WTC11 (cell line): ENCODE data around the gene IGFBP7. TPM values are rescaled to one million over a fixed set of nuclear protein-coding genes. Genes with fewer than 3 reads are reported as not detected.

Source experiments
- ATAC-seq: fragments of 200-7000 bp; cut with Tn5 transposase; 2 replicates; pipeline ENCODE4 v1.10.0; 2021; ENCODE audit warnings: mild to moderate bottlenecking, moderate library complexity
- CTCF ChIA-PET: fragments of 300-600 bp; sonication (Branson Sonifier 250); formaldehyde crosslinking; loops from one replicate; lab custom pipeline; 2021; ENCODE audit warnings: antibody characterized with exemption; lab: Charles Lee
- POLR2A ChIA-PET: fragments of 350-600 bp; sonication (Branson Sonifier 250); formaldehyde crosslinking; loops from one replicate; lab custom pipeline; 2021; ENCODE audit warnings: antibody characterized with exemption; lab: Charles Lee
- DNase-seq: peaks from one replicate; pipeline ENCODE4 v3.0.0; 2021; ENCODE audit warnings: low spot score
- H3K27ac Mint-ChIP-seq: 2 replicates; pipeline ENCODE4 v1.8.0; 2021; ENCODE audit warnings: mixed read lengths
- H3K27me3 Mint-ChIP-seq: 2 replicates; pipeline ENCODE4 v1.8.0; 2021; ENCODE audit warnings: low read depth, mild to moderate bottlenecking, moderate library complexity, mixed read lengths
- H3K36me3 Mint-ChIP-seq: 2 replicates; pipeline ENCODE4 v1.8.0; 2021; ENCODE audit warnings: mixed read lengths
- H3K4me1 Mint-ChIP-seq: 2 replicates; pipeline ENCODE4 v1.8.0; 2022; ENCODE audit warnings: mixed read lengths
- H3K4me3 Mint-ChIP-seq: 2 replicates; pipeline ENCODE4 v1.8.0; 2021; ENCODE audit warnings: mild to moderate bottlenecking, moderate library complexity, mixed read lengths
- H3K9me3 Mint-ChIP-seq: 2 replicates; pipeline ENCODE4 v1.8.0; 2021; ENCODE audit warnings: mixed read lengths
- CBFB ChIP-seq: sonication (generic); formaldehyde crosslinking; IDR thresholded peaks from 2 replicates; pipeline ENCODE4 v1.8.1; 2022; ENCODE audit warnings: mild to moderate bottlenecking, low read depth, missing genetic modification reagents
- CREB1 ChIP-seq: sonication (generic); formaldehyde crosslinking; IDR thresholded peaks from 2 replicates; pipeline ENCODE4 v1.8.0; 2023; ENCODE audit warnings: mild to moderate bottlenecking, missing genetic modification reagents
- ESRRA ChIP-seq: sonication (generic); formaldehyde crosslinking; IDR thresholded peaks from 2 replicates; pipeline ENCODE4 v1.8.1; 2022; ENCODE audit warnings: mild to moderate bottlenecking, missing genetic modification reagents, borderline replicate concordance
- GABPB1 ChIP-seq: sonication (generic); formaldehyde crosslinking; IDR thresholded peaks from 2 replicates; pipeline ENCODE4 v1.8.1; 2023; ENCODE audit warnings: mild to moderate bottlenecking, missing genetic modification reagents
- IRF2 ChIP-seq: sonication (generic); formaldehyde crosslinking; IDR thresholded peaks from 2 replicates; pipeline ENCODE4 v1.8.0; 2022; ENCODE audit warnings: low read depth, missing genetic modification reagents, borderline replicate concordance
- MLX ChIP-seq: sonication (generic); formaldehyde crosslinking; IDR thresholded peaks from 2 replicates; pipeline ENCODE4 v1.8.1; 2023; ENCODE audit warnings: mild to moderate bottlenecking, missing genetic modification reagents, moderate library complexity
- MXD4 ChIP-seq: fragments of 250-450 bp; sonication (Bioruptor Pico); IDR thresholded peaks from 2 replicates; pipeline ENCODE4 v1.8.0; 2021; ENCODE audit warnings: mild to moderate bottlenecking, moderate library complexity, borderline replicate concordance
- NFE2L1 ChIP-seq: sonication (generic); formaldehyde crosslinking; IDR thresholded peaks from 2 replicates; pipeline ENCODE4 v1.8.1; 2023; ENCODE audit warnings: missing genetic modification reagents
- PRDM15 ChIP-seq: sonication (generic); formaldehyde crosslinking; IDR thresholded peaks from 2 replicates; pipeline ENCODE4 v1.8.0; 2022; ENCODE audit warnings: missing genetic modification reagents
- SOX15 ChIP-seq: fragments of 250-450 bp; sonication (Bioruptor Pico); IDR thresholded peaks from 2 replicates; pipeline ENCODE4 v1.9.0; 2021; ENCODE audit warnings: mild to moderate bottlenecking
- TCF7 ChIP-seq: sonication (generic); formaldehyde crosslinking; IDR thresholded peaks from 2 replicates; pipeline ENCODE4 v1.8.0; 2022; ENCODE audit warnings: mild to moderate bottlenecking, low read depth, missing genetic modification reagents, moderate library complexity
- TEAD1 ChIP-seq: sonication (generic); formaldehyde crosslinking; IDR thresholded peaks from 2 replicates; pipeline ENCODE4 v1.8.0; 2022; ENCODE audit warnings: mild to moderate bottlenecking, missing genetic modification reagents
- TP53 ChIP-seq: sonication (generic); formaldehyde crosslinking; IDR thresholded peaks from 2 replicates; pipeline ENCODE4 v1.8.1; 2023; ENCODE audit warnings: mild to moderate bottlenecking, missing genetic modification reagents
- USF1 ChIP-seq: sonication (generic); formaldehyde crosslinking; IDR thresholded peaks from 2 replicates; pipeline ENCODE4 v1.8.0; 2022; ENCODE audit warnings: mild to moderate bottlenecking, missing genetic modification reagents
- ZBTB43 ChIP-seq: sonication (generic); formaldehyde crosslinking; IDR thresholded peaks from 2 replicates; pipeline ENCODE4 v1.8.1; 2023; ENCODE audit warnings: mild to moderate bottlenecking, missing genetic modification reagents
- ZNF121 ChIP-seq: sonication (generic); formaldehyde crosslinking; IDR thresholded peaks from 2 replicates; pipeline ENCODE4 v1.8.0; 2023; ENCODE audit warnings: missing genetic modification reagents
- ZNF219 ChIP-seq: sonication (generic); formaldehyde crosslinking; IDR thresholded peaks from 2 replicates; pipeline ENCODE4 v1.8.0; 2023; ENCODE audit warnings: missing genetic modification reagents, mild to moderate bottlenecking, borderline replicate concordance
- ZNF416 ChIP-seq: fragments of 250-450 bp; sonication (Bioruptor Pico); IDR thresholded peaks from 2 replicates; pipeline ENCODE4 v1.9.0; 2021; ENCODE audit warnings: mild to moderate bottlenecking, inconsistent platforms
- ZNF425 ChIP-seq: fragments of 250-450 bp; sonication (Bioruptor Pico); conservative IDR thresholded peaks from 2 replicates; pipeline ENCODE4 v1.9.0; 2021; ENCODE audit warnings: mild to moderate bottlenecking
- total RNA-seq: library from RNA; stranded (reverse); gene quantifications from 3 replicates; pipeline ENCODE4 v1.2.3, GENCODE V29; 2021

Gene IGFBP7
- total RNA-seq, 1 experiment from 2014 or later: 1.4 TPM

- ChIA-PET CTCF (interaction anchor here (0.6 kb wide), 1 partner anchor 61 kb away, joined by 3 read pairs; no protein-coding TSS in a partner anchor), POLR2A (no interaction called here)
- Mint-ChIP-seq H3K36me3 (no peaks in the 10 kb centered on the region), H3K27ac (no peak overlapping the region), H3K27me3 (no peaks in the 10 kb centered on the region; the same call in 1 of the 2 replicates), H3K9me3 (no peaks in the 10 kb centered on the region), H3K4me3 (no peak overlapping the region), H3K4me1 (peaks cover 29% of the 10 kb centered on the region)
- no peak for ATAC-seq
- DNase-seq: no peak
- TF ChIP-seq TEAD1 (CRISPR knock-in tag) (no peak), ZBTB43 (no peak), ZNF425 (CRISPR knock-in tag) (no peak), CREB1 (CRISPR knock-in tag) (no peak), NFE2L1 (CRISPR knock-in tag) (no peak), TP53 (CRISPR knock-in tag) (no peak)
Observed at GRCh38 chr4:57099363-57099762, 10.8 kb downstream of the IGFBP7 start.

- Mint-ChIP-seq H3K27me3 (no peaks in the 10 kb centered on the region; the same call in 1 of the 2 replicates), H3K9me3 (no peaks in the 10 kb centered on the region), H3K27ac (no peak overlapping the region)
- no peak for DNase-seq
- TF ChIP-seq MLX (CRISPR knock-in tag): no peak
- no peak for TF ChIP-seq ZNF219 (CRISPR knock-in tag)
- TF ChIP-seq SOX15: no peak
- no peak for TF ChIP-seq MXD4 (CRISPR knock-in tag)
- no peak for TF ChIP-seq CBFB (CRISPR knock-in tag)
- no peak for TF ChIP-seq TCF7 (CRISPR knock-in tag)
- TF ChIP-seq ZNF121 (CRISPR knock-in tag): no peak
- no peak for TF ChIP-seq IRF2 (CRISPR knock-in tag)
- no peak for TF ChIP-seq USF1
- TF ChIP-seq ZNF416 (CRISPR knock-in tag): no peak
- no peak for TF ChIP-seq GABPB1 (CRISPR knock-in tag)
- no peak for TF ChIP-seq ESRRA (CRISPR knock-in tag)
- TF ChIP-seq TEAD1 (CRISPR knock-in tag): no peak
- TF ChIP-seq, all 79 proteins: peak for 0
- peaks cover 29% of the 10 kb centered on the region for H3K4me1 Mint-ChIP-seq
- CTCF ChIA-PET: interaction anchor here (0.8 kb wide), 1 partner anchor 60 kb away, joined by 3 read pairs; no protein-coding TSS in a partner anchor
- ATAC-seq: no peak
- H3K4me3 Mint-ChIP-seq: no peak overlapping the region
- POLR2A ChIA-PET: no interaction called here
- no peaks in the 10 kb centered on the region for H3K36me3 Mint-ChIP-seq
Observed at GRCh38 chr4:57098941-57099340, 11.2 kb downstream of the IGFBP7 start.

GRCh38 chr4:57098415-57098814 is 11.8 kb downstream of the IGFBP7 start:
- Mint-ChIP-seq H3K4me1 (peaks cover 29% of the 10 kb centered on the region), H3K9me3 (no peaks in the 10 kb centered on the region), H3K4me3 (no peak overlapping the region), H3K27me3 (no peaks in the 10 kb centered on the region; the same call in 1 of the 2 replicates), H3K27ac (no peak overlapping the region), H3K36me3 (no peaks in the 10 kb centered on the region)
- peak; percentile 33; the same call in 1 of the 2 replicates for ATAC-seq
- DNase-seq: no peak
- CTCF ChIA-PET: interaction anchor here (0.8 kb wide), 1 partner anchor 60 kb away, joined by 3 read pairs; no protein-coding TSS in a partner anchor
- POLR2A ChIA-PET: no interaction called here
- no peak for TF ChIP-seq PRDM15 (CRISPR knock-in tag)
- TF ChIP-seq MLX (CRISPR knock-in tag): no peak
